ENCODE results near the gene PGC.

PGC gene

DNA sequence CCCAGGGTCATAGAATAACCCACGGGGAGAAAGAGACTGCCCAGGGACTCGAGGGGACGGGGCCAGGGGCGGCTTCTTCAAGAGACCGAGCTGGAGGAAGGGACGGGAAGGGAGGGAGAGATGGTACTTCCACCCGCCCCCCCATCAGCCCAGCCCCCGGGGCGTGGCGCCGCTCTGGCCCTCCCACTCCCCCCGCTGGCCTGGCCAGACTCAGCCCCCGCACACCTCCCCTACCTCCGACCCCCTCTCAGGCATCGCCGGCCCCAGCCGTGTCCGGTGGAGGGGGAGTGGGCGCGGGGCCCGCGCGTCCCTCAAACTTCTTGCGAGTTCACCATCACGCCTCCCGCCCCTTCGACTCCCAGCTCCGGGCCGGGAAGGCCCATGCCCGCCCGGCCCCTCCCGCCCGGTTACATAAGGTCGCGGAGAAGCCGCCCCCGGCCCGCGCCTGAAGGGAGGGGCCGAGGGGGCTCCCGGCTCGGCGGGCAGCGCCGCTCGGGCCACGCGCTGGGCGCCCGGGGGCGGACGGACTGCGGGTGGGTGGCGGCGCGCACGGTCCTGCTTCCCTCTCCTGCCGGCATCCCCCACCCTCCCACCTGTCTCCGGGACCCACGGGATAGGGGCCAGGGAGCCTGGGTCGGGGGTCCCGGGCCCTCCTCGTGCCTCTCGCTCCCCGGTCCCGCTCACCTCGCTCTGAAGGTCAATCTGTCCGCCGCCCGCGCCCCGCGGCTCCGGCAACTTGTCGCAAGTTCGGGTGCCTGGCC lies 12.4 kb downstream of the PGC start:
- Histone ChIP-seq H3K4me2 (ENCODE audit: low read depth, low read length) (peak overlapping the region; percentile 60; the same call in 1 of the 2 replicates), H3K27ac (ENCODE audit: low read length) (peak overlapping the region; percentile 31; the same call in 1 of the 2 replicates)
- TF ChIP-seq, protein P1, sequence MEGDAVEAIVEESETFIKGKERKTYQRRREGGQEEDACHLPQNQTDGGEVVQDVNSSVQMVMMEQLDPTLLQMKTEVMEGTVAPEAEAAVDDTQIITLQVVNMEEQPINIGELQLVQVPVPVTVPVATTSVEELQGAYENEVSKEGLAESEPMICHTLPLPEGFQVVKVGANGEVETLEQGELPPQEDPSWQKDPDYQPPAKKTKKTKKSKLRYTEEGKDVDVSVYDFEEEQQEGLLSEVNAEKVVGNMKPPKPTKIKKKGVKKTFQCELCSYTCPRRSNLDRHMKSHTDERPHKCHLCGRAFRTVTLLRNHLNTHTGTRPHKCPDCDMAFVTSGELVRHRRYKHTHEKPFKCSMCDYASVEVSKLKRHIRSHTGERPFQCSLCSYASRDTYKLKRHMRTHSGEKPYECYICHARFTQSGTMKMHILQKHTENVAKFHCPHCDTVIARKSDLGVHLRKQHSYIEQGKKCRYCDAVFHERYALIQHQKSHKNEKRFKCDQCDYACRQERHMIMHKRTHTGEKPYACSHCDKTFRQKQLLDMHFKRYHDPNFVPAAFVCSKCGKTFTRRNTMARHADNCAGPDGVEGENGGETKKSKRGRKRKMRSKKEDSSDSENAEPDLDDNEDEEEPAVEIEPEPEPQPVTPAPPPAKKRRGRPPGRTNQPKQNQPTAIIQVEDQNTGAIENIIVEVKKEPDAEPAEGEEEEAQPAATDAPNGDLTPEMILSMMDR (IDR thresholded peaks at IDR 0.05; ENCODE audit: low read length) = no peak
- no peak for TF ChIP-seq EZH2phosphoT487 (IDR thresholded peaks at IDR 0.05; ENCODE audit: low read length)
- no peak for TF ChIP-seq EZH2 (optimal IDR thresholded peaks at IDR 0.05; ENCODE audit: low read depth, low read length)

DNA sequence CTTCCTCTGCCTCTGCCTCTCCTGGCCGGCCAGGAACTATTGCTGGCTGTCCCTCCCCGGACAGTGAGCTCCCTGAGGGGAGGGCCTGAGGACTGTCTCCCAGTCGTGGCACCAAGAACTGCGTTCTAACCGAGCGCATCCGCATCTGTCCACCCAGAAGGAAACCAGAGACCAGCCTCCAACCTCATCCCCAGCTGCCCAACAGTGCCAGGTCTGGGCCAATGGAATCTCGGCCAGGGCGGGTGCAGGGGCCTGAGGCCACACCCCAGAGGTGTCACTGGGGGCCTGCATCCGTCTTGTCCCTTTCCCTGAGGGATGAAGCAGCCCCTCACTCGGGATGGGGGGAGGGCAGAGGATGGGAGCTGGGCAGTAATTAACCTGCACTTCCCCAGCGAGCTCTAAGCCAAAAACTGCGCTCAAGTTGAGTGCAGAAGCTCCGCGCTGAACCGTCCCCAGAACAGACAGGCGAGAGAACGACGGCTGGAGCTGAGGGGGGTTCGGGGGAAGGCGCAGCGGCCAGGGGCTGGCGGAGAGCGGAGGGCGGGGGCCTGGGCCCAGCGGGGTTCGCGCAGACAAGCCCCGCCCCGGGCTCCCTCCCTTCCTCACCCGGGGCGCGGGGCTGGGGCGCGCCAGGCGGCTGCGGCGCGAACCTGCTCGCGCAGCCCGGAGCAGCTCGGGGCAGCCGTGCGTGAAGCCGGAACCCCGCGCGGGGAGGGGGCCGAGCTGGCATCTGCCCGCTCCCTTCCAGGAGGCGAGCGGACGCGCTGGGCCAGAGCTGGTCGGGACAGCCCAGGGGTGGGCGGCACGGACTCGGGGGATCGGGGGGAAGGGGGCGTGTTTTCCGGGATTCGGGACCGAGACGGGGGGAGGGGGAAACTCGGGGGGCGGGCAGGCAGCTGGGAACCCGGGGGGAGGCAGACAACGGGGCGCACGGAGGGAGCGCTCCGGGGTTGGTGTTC lies 13.2 kb downstream of the PGC start:
- Histone ChIP-seq H3K9me2 (replicated peaks; ENCODE audit: insufficient read depth, low read length) (no peaks in the 10 kb centered on the region), H3K27me3 (replicated peaks; ENCODE audit: insufficient read depth, low read length) (no peaks in the 10 kb centered on the region), H3K4me1 (ENCODE audit: low read length) (peaks cover 20% of the 10 kb centered on the region), H3K4me2 (ENCODE audit: low read depth, low read length) (peak overlapping the region; percentile 99), H4K20me1 (ENCODE audit: insufficient read depth, low read length) (no peaks in the 10 kb centered on the region), H3K9me3 (replicated peaks; ENCODE audit: insufficient read depth, low read length) (no peaks in the 10 kb centered on the region), H3K79me2 (ENCODE audit: low read length) (peaks cover 47% of the 10 kb centered on the region), H3K27ac (ENCODE audit: low read length) (peak overlapping the region; percentile 80), H3K9ac (ENCODE audit: low read length) (peak overlapping the region; percentile 59; the same call in 1 of the 2 replicates), H2AFZ (ENCODE audit: low read length) (peak overlapping the region; percentile 83), H3K36me3 (replicated peaks; ENCODE audit: insufficient read depth, low read length) (no peaks in the 10 kb centered on the region), H3F3A (ENCODE audit: insufficient read depth, low read length) (peaks cover 19% of the 10 kb centered on the region), H3K4me3 (ENCODE audit: low read length) (peak overlapping the region; percentile 74)
- DNase-seq = peak; percentile 75
- TF ChIP-seq, protein P1 (IDR thresholded peaks at IDR 0.05; ENCODE audit: low read length) = no peak
- TF ChIP-seq EZH2phosphoT487 (IDR thresholded peaks at IDR 0.05; ENCODE audit: low read length) (no peak), EZH2 (optimal IDR thresholded peaks at IDR 0.05; ENCODE audit: low read depth, low read length) (no peak)

More for the DNA sequence above, 12.4 kb downstream of the PGC start:
- H3K4me1 ChIP-seq (ENCODE audit: low read length) = peaks cover 20% of the 10 kb centered on the region
- H3K36me3 ChIP-seq (replicated peaks; ENCODE audit: insufficient read depth, low read length) = no peaks in the 10 kb centered on the region
- H3K4me3 ChIP-seq (ENCODE audit: low read length) = peak overlapping the region; percentile 74
- no peaks in the 10 kb centered on the region for H3K9me3 ChIP-seq (replicated peaks; ENCODE audit: insufficient read depth, low read length)
- H3K9me2 ChIP-seq (replicated peaks; ENCODE audit: insufficient read depth, low read length) = no peaks in the 10 kb centered on the region
- peak overlapping the region; percentile 70; the same call in 1 of the 2 replicates for H3K9ac ChIP-seq (ENCODE audit: low read length)
- H3K79me2 ChIP-seq (ENCODE audit: low read length) = peaks cover 38% of the 10 kb centered on the region
- H3K27me3 ChIP-seq (replicated peaks; ENCODE audit: insufficient read depth, low read length) = no peaks in the 10 kb centered on the region; the same call in 1 of the 2 replicates
- peak; percentile 67 for DNase-seq
- H3F3A ChIP-seq (ENCODE audit: insufficient read depth, low read length) = peaks cover 19% of the 10 kb centered on the region
- peak overlapping the region; percentile 83 for H2AFZ ChIP-seq (ENCODE audit: low read length)
- H4K20me1 ChIP-seq (ENCODE audit: insufficient read depth, low read length) = no peaks in the 10 kb centered on the region

DNA sequence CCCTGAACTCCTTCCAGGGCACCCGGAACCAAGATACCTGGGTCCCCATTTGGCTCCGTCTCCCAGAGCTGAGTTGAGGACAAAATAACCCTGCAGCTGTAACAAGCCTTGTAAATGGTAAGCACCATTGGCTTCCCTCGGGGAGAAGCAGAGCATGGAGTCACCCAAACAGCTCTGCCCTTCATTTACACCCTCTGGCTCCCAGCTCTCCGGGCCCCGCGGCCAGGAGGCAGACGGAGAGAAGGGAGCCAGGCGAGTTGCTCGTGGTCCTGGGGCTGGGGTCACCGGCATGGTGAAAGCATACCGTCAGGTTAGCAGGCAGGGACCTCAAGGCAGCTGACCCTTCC lies 13.9 kb downstream of the PGC start:
- TF ChIP-seq, protein P1 (IDR thresholded peaks at IDR 0.05; ENCODE audit: low read length) = no peak
- no peak for TF ChIP-seq EZH2phosphoT487 (IDR thresholded peaks at IDR 0.05; ENCODE audit: low read length)
- no peak for TF ChIP-seq EZH2 (optimal IDR thresholded peaks at IDR 0.05; ENCODE audit: low read depth, low read length)
- Histone ChIP-seq H2AFZ (ENCODE audit: low read length) (peak overlapping the region; percentile 77), H3F3A (ENCODE audit: insufficient read depth, low read length) (peaks cover 19% of the 10 kb centered on the region), H3K9me2 (replicated peaks; ENCODE audit: insufficient read depth, low read length) (no peaks in the 10 kb centered on the region), H4K20me1 (ENCODE audit: insufficient read depth, low read length) (no peaks in the 10 kb centered on the region), H3K27ac (ENCODE audit: low read length) (peak overlapping the region; percentile 80), H3K27me3 (replicated peaks; ENCODE audit: insufficient read depth, low read length) (no peaks in the 10 kb centered on the region), H3K9ac (ENCODE audit: low read length) (peak overlapping the region; percentile 59; the same call in 1 of the 2 replicates), H3K4me2 (ENCODE audit: low read depth, low read length) (peak overlapping the region; percentile 99), H3K36me3 (replicated peaks; ENCODE audit: insufficient read depth, low read length) (no peaks in the 10 kb centered on the region), H3K4me3 (ENCODE audit: low read length) (peak overlapping the region; percentile 74), H3K9me3 (replicated peaks; ENCODE audit: insufficient read depth, low read length) (no peaks in the 10 kb centered on the region), H3K4me1 (ENCODE audit: low read length) (peaks cover 20% of the 10 kb centered on the region), H3K79me2 (ENCODE audit: low read length) (peaks cover 48% of the 10 kb centered on the region)
- no peak for DNase-seq

Measured in MM.1S (cell line).